ENCODE data around the gene TSPAN14. TPM values are rescaled to one million over a fixed set of nuclear protein-coding genes. Genes with fewer than 3 reads are reported as not detected.

Gene TSPAN14
- total RNA-seq, 2 donors from 2014 or later: 83.5 to 91.7 TPM

GRCh38 chr10:80504897-80505465, 50.9 kb downstream of the TSPAN14 start:
- H3K9ac ChIP-seq (ENCODE audit: low read depth in 2 of 2, low read length in 2 of 2): peak overlapping the region in 1 of 2 donors; percentile 73
- H3K36me3 ChIP-seq: peaks cover 9% of the 10 kb centered on the region

GRCh38 chr10:80506189-80506575, 52.1 kb downstream of the TSPAN14 start:
- peaks cover 20% of the 10 kb centered on the region for H3K4me1 ChIP-seq
- no peaks in the 10 kb centered on the region for H3K9me3 ChIP-seq
- peak overlapping the region; percentile 23 for H3K27ac ChIP-seq
- no peak overlapping the region for H3K4me3 ChIP-seq
- no peak overlapping the region for H3K9ac ChIP-seq (ENCODE audit: low read depth in 2 of 2, low read length in 2 of 2)
- no peak for DNase-seq
- peaks cover 11% of the 10 kb centered on the region for H3K36me3 ChIP-seq
- no peak for TF ChIP-seq CTCF (IDR thresholded peaks at IDR 0.05)
- H3K27me3 ChIP-seq: no peaks in the 10 kb centered on the region
- intact Hi-C loops (cut with DNase I): no loop called here

More at GRCh38 chr10:80504897-80505465, 50.9 kb downstream of the TSPAN14 start:
- H3K9me3 ChIP-seq: no peaks in the 10 kb centered on the region
- peak; percentile 54 for DNase-seq
- no peaks in the 10 kb centered on the region for H3K27me3 ChIP-seq
- TF ChIP-seq CTCF (IDR thresholded peaks at IDR 0.05): no peak
- no peak overlapping the region for H3K4me3 ChIP-seq
- H3K27ac ChIP-seq: peak overlapping the region; percentile 50
- peaks cover 20% of the 10 kb centered on the region for H3K4me1 ChIP-seq
- intact Hi-C loops (cut with DNase I): loop anchor here (1.0 to 2.0 kb wide), 2 partner anchors 60 to 120 kb away; no protein-coding TSS in a partner anchor

- no peak for TF ChIP-seq CTCF (IDR thresholded peaks at IDR 0.05)
- no peak overlapping the region for H3K4me3 ChIP-seq
- no peaks in the 10 kb centered on the region for H3K9me3 ChIP-seq
- H3K9ac ChIP-seq (ENCODE audit: low read depth in 2 of 2, low read length in 2 of 2): no peak overlapping the region
- H3K27ac ChIP-seq: no peak overlapping the region
- H3K4me1 ChIP-seq: peaks cover 20% of the 10 kb centered on the region
- no peaks in the 10 kb centered on the region for H3K27me3 ChIP-seq
- intact Hi-C loops (cut with DNase I): no loop called here
- DNase-seq: no peak
- H3K36me3 ChIP-seq: peaks cover 12% of the 10 kb centered on the region
These were observed 52.9 kb downstream of the TSPAN14 start for GRCh38 chr10:80506836-80507487.

GRCh38 chr10:80509108-80509402, 54.9 kb downstream of the TSPAN14 start:
- H3K9ac ChIP-seq (ENCODE audit: low read depth in 2 of 2, low read length in 2 of 2): no peak overlapping the region
- H3K4me1 ChIP-seq: peaks cover 15% of the 10 kb centered on the region
- DNase-seq: no peak
- TF ChIP-seq CTCF (IDR thresholded peaks at IDR 0.05): no peak
- H3K27me3 ChIP-seq: no peaks in the 10 kb centered on the region
- H3K9me3 ChIP-seq: no peaks in the 10 kb centered on the region
- H3K36me3 ChIP-seq: peaks cover 31% of the 10 kb centered on the region
- H3K27ac ChIP-seq: no peak overlapping the region
- intact Hi-C loops (cut with DNase I): no loop called here
- H3K4me3 ChIP-seq: no peak overlapping the region

- DNase-seq: no peak
- intact Hi-C loops (cut with DNase I): no loop called here
- Histone ChIP-seq H3K9me3 (no peaks in the 10 kb centered on the region), H3K4me3 (no peak overlapping the region), H3K9ac (ENCODE audit: low read depth in 2 of 2, low read length in 2 of 2) (no peak overlapping the region), H3K27ac (no peak overlapping the region), H3K4me1 (peaks cover 9% of the 10 kb centered on the region), H3K36me3 (peaks cover 34% of the 10 kb centered on the region), H3K27me3 (no peaks in the 10 kb centered on the region)
- no peak for TF ChIP-seq CTCF (IDR thresholded peaks at IDR 0.05)
These were observed 55.5 kb downstream of the TSPAN14 start for GRCh38 chr10:80509403-80510161.

Measured in colonic mucosa (tissue), 4 donors.